HepG2 (cell line): ENCODE results near the gene VDAC1.

Experiments
- CHD2 ChIP-seq: IDR thresholded peaks from 2 replicates; pipeline ENCODE4 v1.6.1; 2011; ENCODE audit warnings: low read depth, low read length, improper control_type of control experiment
- CREM ChIP-seq, 2 experiments: sonication (generic) in 1 of 2; formaldehyde crosslinking in 1 of 2; IDR thresholded peaks; 2 replicates each; pipeline versions ENCODE4 v1.4.0 to v1.6.1; 2016 to 2020; ENCODE audit warnings: antibody characterized with exemption in 1 of 2, mild to moderate bottlenecking in 1 of 2, missing genetic modification reagents in 1 of 2
- CTCF ChIP-seq: sonication (generic); formaldehyde crosslinking; IDR thresholded peaks from 2 replicates; pipeline ENCODE4 v1.5.0; 2020; ENCODE audit warnings: mild to moderate bottlenecking, missing genetic modification reagents, moderate library complexity
- DR1 ChIP-seq: sonication (generic); formaldehyde crosslinking; IDR thresholded peaks from 2 replicates; pipeline ENCODE4 v1.8.0; 2021; ENCODE audit warnings: mild to moderate bottlenecking, missing genetic modification reagents, inconsistent platforms
- EZH2 ChIP-seq: conservative IDR thresholded peaks from 2 replicates; pipeline ENCODE4 v1.6.1; 2012; ENCODE audit warnings: mild to moderate bottlenecking, low read depth, low read length, moderate library complexity
- GABPA ChIP-seq, 2 experiments: IDR thresholded peaks; 2 replicates each; pipeline ENCODE4 v1.6.1; 2011 to 2016; ENCODE audit warnings: low read depth in 2 of 2, low read length in 1 of 2, missing biosample characterization in 1 of 2, missing genetic modification characterization in 1 of 2
- HIC2 ChIP-seq: sonication (generic); formaldehyde crosslinking; IDR thresholded peaks from 2 replicates; pipeline ENCODE4 v1.9.0; 2022; ENCODE audit warnings: low read depth, missing genetic modification reagents
- POLR2A ChIP-seq, 2 experiments: IDR thresholded peaks; 2 replicates each; pipeline ENCODE4 v1.6.1; 2011; ENCODE audit warnings: low read depth in 2 of 2, low read length in 2 of 2, mild to moderate bottlenecking in 1 of 2, moderate library complexity in 1 of 2; ENCODE audit not compliant: insufficient read depth in 1 of 2
- SYNCRIP ChIP-seq: fragments of 200-400 bp; formaldehyde crosslinking; IDR thresholded peaks from 2 replicates; pipeline ENCODE4 v1.6.1; 2018; ENCODE audit warnings: mild to moderate bottlenecking, low read depth, low read length; ENCODE audit not compliant: insufficient read depth
- THAP8 ChIP-seq: sonication (generic); formaldehyde crosslinking; IDR thresholded peaks from 2 replicates; pipeline ENCODE4 v1.5.1; 2020; ENCODE audit warnings: missing genetic modification reagents, mild to moderate bottlenecking, borderline replicate concordance
- ZNF143 ChIP-seq: sonication (generic); formaldehyde crosslinking; IDR thresholded peaks from 2 replicates; pipeline ENCODE4 v1.4.0; 2020; ENCODE audit warnings: missing genetic modification reagents
- ZNF558 ChIP-seq: sonication (generic); formaldehyde crosslinking; IDR thresholded peaks from 2 replicates; pipeline ENCODE4 v1.9.0; 2022; ENCODE audit warnings: mild to moderate bottlenecking, missing genetic modification reagents, borderline replicate concordance
- ZNF597 ChIP-seq: sonication (generic); formaldehyde crosslinking; IDR thresholded peaks from 2 replicates; pipeline ENCODE4 v1.5.0; 2020; ENCODE audit warnings: missing genetic modification reagents
- ZNF609 ChIP-seq: sonication (generic); formaldehyde crosslinking; IDR thresholded peaks from 2 replicates; pipeline ENCODE4 v1.4.0; 2020; ENCODE audit warnings: mild to moderate bottlenecking, missing genetic modification reagents, borderline replicate concordance

- TF ChIP-seq POLR2A (IDR thresholded peaks at IDR 0.05; ENCODE audit: insufficient read depth in 1 of 2, low read depth in 2 of 2, low read length in 2 of 2) (no peak), HIC2 (no peak), ZNF609 (CRISPR knock-in tag) (no peak), CREM (IDR thresholded peaks at IDR 0.05) (no peak), CREM (CRISPR knock-in tag; IDR thresholded peaks at IDR 0.05) (no peak), ZNF558 (no peak), CTCF (CRISPR knock-in tag) (no peak), DR1 (no peak), ZNF143 (CRISPR knock-in tag) (no peak), THAP8 (CRISPR knock-in tag) (no peak), ZNF597 (no peak), GABPA (IDR thresholded peaks at IDR 0.05; ENCODE audit: low read depth, low read length) (no peak), GABPA (CRISPR knock-in tag; IDR thresholded peaks at IDR 0.05; ENCODE audit: low read depth) (no peak), SYNCRIP (no peak), CHD2 (no peak), EZH2 (no peak)
These were observed 11.4 kb downstream of the VDAC1 start for GRCh38 chr5:133993185-133993936.
